Smooth muscle cell (in vitro differentiated cells): ENCODE measurements around the gene TPRKB. TPM values are rescaled to one million over a fixed set of nuclear protein-coding genes. Genes with fewer than 3 reads are reported as not detected.

Experiments used
- DNase-seq: peaks from one replicate; lab custom pipeline; 2025; ENCODE audit not compliant: unreplicated experiment; lab: John Stamatoyannopoulos, UW
- H2AFZ ChIP-seq: fragments of 200-600 bp; sonication (generic); 2 replicates; pipeline ENCODE4 v1.6.0; 2016; ENCODE audit warnings: antibody characterized with exemption, low read depth, mild to moderate bottlenecking
- H3F3A ChIP-seq: fragments of 200-600 bp; sonication (generic); 2 replicates; pipeline ENCODE4 v1.6.0; 2017; ENCODE audit warnings: antibody characterized with exemption, low read depth
- H3K27ac ChIP-seq: fragments of 200-600 bp; sonication (generic); 2 replicates; pipeline ENCODE4 v1.5.1; 2016; ENCODE audit warnings: low read depth, mild to moderate bottlenecking
- H3K27me3 ChIP-seq: fragments of 200-600 bp; sonication (generic); 2 replicates; pipeline ENCODE4 v1.6.1; 2016; ENCODE audit warnings: low read depth, mild to moderate bottlenecking
- H3K36me3 ChIP-seq: fragments of 200-600 bp; sonication (generic); 2 replicates; pipeline ENCODE4 v1.5.1; 2016; ENCODE audit warnings: low read depth
- H3K4me1 ChIP-seq: fragments of 200-600 bp; sonication (generic); 2 replicates; pipeline ENCODE4 v1.5.1; 2016; ENCODE audit warnings: low read depth
- H3K4me2 ChIP-seq: fragments of 200-600 bp; sonication (generic); 2 replicates; pipeline ENCODE4 v1.6.0; 2016; ENCODE audit warnings: mild to moderate bottlenecking
- H3K4me3 ChIP-seq: fragments of 200-600 bp; sonication (generic); 2 replicates; pipeline ENCODE4 v1.5.1; 2016; ENCODE audit warnings: mild to moderate bottlenecking
- H3K79me2 ChIP-seq: fragments of 200-600 bp; sonication (generic); 2 replicates; pipeline ENCODE4 v1.6.0; 2016; ENCODE audit warnings: low read depth, mild to moderate bottlenecking
- H3K9ac ChIP-seq: fragments of 200-600 bp; sonication (generic); 2 replicates; pipeline ENCODE4 v1.6.0; 2016; ENCODE audit warnings: low read depth
- H3K9me3 ChIP-seq: fragments of 200-600 bp; sonication (generic); replicated peaks from 2 replicates; pipeline ENCODE4 v1.5.1; 2016; ENCODE audit warnings: low read depth
- H4K20me1 ChIP-seq: fragments of 200-600 bp; sonication (generic); 2 replicates; pipeline ENCODE4 v1.6.0; 2016; ENCODE audit warnings: low read depth
- WGBS: methylation state at CpG from one replicate; pipeline ENCODE4 v1.1.7; 2016; ENCODE audit warnings: low lambda C conversion rate; 5-methylcytosine and 5-hydroxymethylcytosine counted together
- polyA plus RNA-seq: library from polyadenylated mRNA; unstranded; fragments of >200 nt; fragmentation: Nextera tagmentation; extraction: Ambion mirVana; gene quantifications from 2 replicates; pipeline ENCODE4 v1.2.1, GENCODE V29; 2016
- total RNA-seq: library from RNA; depleted of rRNA; stranded (reverse); fragments of >200 nt; gene quantifications from 2 replicates; pipeline ENCODE4 v1.2.3, GENCODE V29; 2014
- TF ChIP-seq, protein P1 (sequence below): fragments of 200-600 bp; sonication (generic); IDR thresholded peaks from 2 replicates; pipeline ENCODE4 v1.5.1; 2017; ENCODE audit warnings: borderline replicate concordance, mild to moderate bottlenecking, antibody characterized with exemption; ENCODE audit not compliant: insufficient read depth, poor library complexity, severe bottlenecking

Gene TPRKB
- total and polyA plus RNA-seq, 2 experiments from 2014 or later = 48.9 to 62.3 TPM

DNA sequence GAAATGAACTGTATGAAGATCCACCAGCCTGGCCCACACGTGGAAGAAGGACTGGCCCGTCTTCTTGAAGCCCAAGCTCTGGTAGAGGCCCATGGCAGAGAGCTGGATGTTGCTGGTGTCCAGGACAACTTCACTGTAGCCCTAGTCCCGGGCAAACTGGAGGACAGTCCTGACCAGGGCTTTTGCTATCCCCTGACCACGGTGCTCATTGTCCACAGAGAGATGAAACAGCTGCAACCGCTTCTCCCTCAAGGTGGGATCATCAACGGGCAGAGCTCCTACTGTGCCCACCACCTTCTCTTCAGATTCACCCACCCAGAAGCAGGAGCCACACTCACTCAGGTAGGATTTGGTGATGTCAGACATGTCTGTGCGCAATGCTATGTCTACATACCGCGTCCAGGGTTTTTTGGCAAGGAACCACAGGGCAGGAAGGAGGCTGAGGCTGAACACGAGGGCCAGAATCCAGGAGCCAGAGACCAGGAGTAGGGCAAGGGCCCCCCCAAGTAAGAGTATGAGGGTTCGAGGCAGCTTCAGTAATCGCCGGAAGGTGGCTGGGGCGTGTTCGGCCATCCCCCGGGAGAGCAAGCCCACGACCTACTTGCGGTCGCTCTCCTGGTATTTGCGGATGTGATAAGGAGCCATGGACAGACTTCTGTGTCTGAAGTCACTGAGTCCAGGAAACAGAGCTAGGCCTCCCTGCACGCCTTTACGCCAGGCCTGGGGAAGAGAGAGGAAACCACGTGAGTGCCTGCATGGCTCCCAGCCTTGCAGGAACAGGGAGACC is 36.3 kb downstream of the TPRKB start:
- no peak overlapping the region for H3K4me3 ChIP-seq
- no peaks in the 10 kb centered on the region for H3K4me1 ChIP-seq
- WGBS = 85% methylated on average over 23 of the region's 23 CpGs
- no peak overlapping the region for H3K9ac ChIP-seq
- TF ChIP-seq, protein P1, sequence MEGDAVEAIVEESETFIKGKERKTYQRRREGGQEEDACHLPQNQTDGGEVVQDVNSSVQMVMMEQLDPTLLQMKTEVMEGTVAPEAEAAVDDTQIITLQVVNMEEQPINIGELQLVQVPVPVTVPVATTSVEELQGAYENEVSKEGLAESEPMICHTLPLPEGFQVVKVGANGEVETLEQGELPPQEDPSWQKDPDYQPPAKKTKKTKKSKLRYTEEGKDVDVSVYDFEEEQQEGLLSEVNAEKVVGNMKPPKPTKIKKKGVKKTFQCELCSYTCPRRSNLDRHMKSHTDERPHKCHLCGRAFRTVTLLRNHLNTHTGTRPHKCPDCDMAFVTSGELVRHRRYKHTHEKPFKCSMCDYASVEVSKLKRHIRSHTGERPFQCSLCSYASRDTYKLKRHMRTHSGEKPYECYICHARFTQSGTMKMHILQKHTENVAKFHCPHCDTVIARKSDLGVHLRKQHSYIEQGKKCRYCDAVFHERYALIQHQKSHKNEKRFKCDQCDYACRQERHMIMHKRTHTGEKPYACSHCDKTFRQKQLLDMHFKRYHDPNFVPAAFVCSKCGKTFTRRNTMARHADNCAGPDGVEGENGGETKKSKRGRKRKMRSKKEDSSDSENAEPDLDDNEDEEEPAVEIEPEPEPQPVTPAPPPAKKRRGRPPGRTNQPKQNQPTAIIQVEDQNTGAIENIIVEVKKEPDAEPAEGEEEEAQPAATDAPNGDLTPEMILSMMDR = no peak
- no peaks in the 10 kb centered on the region for H3K36me3 ChIP-seq
- H3K4me2 ChIP-seq = no peak overlapping the region
- H3K9me3 ChIP-seq = no peaks in the 10 kb centered on the region
- DNase-seq = no peak
- no peak overlapping the region for H3K27ac ChIP-seq
- H3K79me2 ChIP-seq = no peaks in the 10 kb centered on the region
- no peak overlapping the region for H2AFZ ChIP-seq
- H3F3A ChIP-seq = no peaks in the 10 kb centered on the region
- H4K20me1 ChIP-seq = no peaks in the 10 kb centered on the region
- H3K27me3 ChIP-seq = peaks cover 4% of the 10 kb centered on the region

DNA sequence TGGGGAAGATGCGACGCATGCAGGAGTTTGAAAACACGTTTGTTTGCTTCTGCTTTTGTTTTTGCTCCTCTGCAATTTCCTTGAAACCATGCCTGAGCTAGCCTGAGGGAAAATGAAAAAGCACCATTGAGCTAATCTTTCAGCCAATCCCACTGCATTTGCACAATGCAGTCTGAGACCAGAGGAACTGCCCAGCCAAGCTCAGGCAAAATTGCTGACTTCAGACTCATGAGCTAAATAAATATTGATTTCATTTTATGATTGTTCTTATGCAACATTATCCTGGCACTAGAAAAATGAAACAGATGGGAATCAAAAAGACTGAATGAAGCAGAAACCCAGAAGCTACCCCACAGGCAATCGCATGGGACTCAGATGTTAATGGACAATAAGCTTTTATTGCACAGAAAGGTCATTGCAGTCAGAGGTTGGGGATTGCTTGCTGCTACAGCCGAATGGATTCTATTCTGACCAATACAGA is 37.0 kb downstream of the TPRKB start:
- Histone ChIP-seq H3K27me3 (peaks cover 1% of the 10 kb centered on the region), H4K20me1 (no peaks in the 10 kb centered on the region), H3K79me2 (no peaks in the 10 kb centered on the region), H3K27ac (no peak overlapping the region), H3K9ac (no peak overlapping the region), H3K9me3 (no peaks in the 10 kb centered on the region), H3K36me3 (no peaks in the 10 kb centered on the region), H2AFZ (no peak overlapping the region), H3K4me3 (no peak overlapping the region), H3K4me2 (no peak overlapping the region), H3K4me1 (no peaks in the 10 kb centered on the region), H3F3A (no peaks in the 10 kb centered on the region)
- WGBS = 83% methylated on average over 5 of the region's 5 CpGs
- DNase-seq = no peak
- TF ChIP-seq, protein P1 = no peak

DNA sequence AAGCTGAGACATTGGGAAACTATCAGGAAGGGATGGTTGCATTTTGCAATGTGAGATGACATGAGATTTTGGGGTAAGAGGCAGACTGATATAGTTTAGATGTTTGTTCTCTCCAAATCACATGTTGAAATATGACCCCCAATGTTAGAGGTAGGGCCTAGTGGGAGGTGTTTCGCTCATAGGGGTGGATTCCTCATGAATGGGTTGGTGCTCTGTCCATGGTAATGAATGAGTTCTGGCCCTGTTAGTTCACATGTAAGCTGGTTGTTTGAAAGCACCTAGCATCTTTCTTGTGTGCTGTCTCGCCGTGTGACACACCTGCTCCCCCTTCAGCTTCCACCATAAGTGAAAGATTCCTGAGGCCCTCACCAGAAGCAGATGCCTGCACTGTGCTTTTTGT is 37.7 kb downstream of the TPRKB start:
- H3K4me2 ChIP-seq = no peak overlapping the region
- H3K36me3 ChIP-seq = no peaks in the 10 kb centered on the region
- no peaks in the 10 kb centered on the region for H3F3A ChIP-seq
- TF ChIP-seq, protein P1 = no peak
- no peaks in the 10 kb centered on the region for H3K27me3 ChIP-seq
- no peak overlapping the region for H3K9ac ChIP-seq
- H3K9me3 ChIP-seq = no peaks in the 10 kb centered on the region
- H3K4me1 ChIP-seq = no peaks in the 10 kb centered on the region
- H3K27ac ChIP-seq = no peak overlapping the region
- H3K79me2 ChIP-seq = no peaks in the 10 kb centered on the region
- no peak for DNase-seq
- H4K20me1 ChIP-seq = no peaks in the 10 kb centered on the region
- 93% methylated on average over 3 of the region's 3 CpGs for WGBS
- H3K4me3 ChIP-seq = no peak overlapping the region
- no peak overlapping the region for H2AFZ ChIP-seq

DNA sequence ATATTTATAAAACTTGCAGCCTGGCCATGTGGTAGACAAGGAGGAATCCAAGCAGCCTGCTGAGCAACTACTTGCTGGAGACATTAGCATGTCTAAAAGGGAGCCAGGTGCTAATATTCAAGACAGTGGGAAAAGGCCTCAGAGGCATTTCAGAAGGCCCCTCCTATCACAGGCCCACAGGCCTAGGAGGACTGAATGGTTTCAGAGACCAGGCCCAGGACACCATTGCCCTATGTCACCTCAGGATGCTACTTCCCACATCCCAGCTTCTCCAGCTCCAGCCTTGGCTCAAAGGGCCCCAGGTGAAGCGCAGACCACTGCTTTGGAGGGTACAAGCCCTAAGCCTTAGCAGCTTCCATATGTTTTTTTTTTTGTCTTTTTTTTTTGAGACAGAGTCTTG is 39.0 kb downstream of the TPRKB start:
- H3K36me3 ChIP-seq = no peaks in the 10 kb centered on the region
- no peak overlapping the region for H3K4me2 ChIP-seq
- H2AFZ ChIP-seq = no peak overlapping the region
- 56% methylated on average over 1 of the region's 1 CpG for WGBS
- H3K4me3 ChIP-seq = no peak overlapping the region
- no peaks in the 10 kb centered on the region for H3K27me3 ChIP-seq
- H3K27ac ChIP-seq = no peak overlapping the region
- no peaks in the 10 kb centered on the region for H3K79me2 ChIP-seq
- no peaks in the 10 kb centered on the region for H3F3A ChIP-seq
- no peaks in the 10 kb centered on the region for H3K9me3 ChIP-seq
- no peak overlapping the region for H3K9ac ChIP-seq
- TF ChIP-seq, protein P1 = no peak
- H3K4me1 ChIP-seq = no peaks in the 10 kb centered on the region
- no peak for DNase-seq
- no peaks in the 10 kb centered on the region for H4K20me1 ChIP-seq
